GM18861 (cell line): ENCODE measurements around the gene HSDL2.

Source experiments
- ATAC-seq: cut with Tn5 transposase; IDR thresholded peaks from one replicate; pipeline ENCODE4 v1.9.1; 2021; ENCODE audit not compliant: unreplicated experiment

The HSDL2 gene

GRCh38 chr9:112443636-112444035 is 63.7 kb downstream of the HSDL2 start:
- no peak for ATAC-seq

- ATAC-seq = no peak
Measured at GRCh38 chr9:112445196-112445595, 65.3 kb downstream of the HSDL2 start.

- no peak for ATAC-seq
Measured at GRCh38 chr9:112446080-112446479, 66.2 kb downstream of the HSDL2 start.

GRCh38 chr9:112446526-112446925 is 66.6 kb downstream of the HSDL2 start:
- ATAC-seq = no peak

- ATAC-seq = no peak
Measured at GRCh38 chr9:112447283-112447761, 67.4 kb downstream of the HSDL2 start.

- no peak for ATAC-seq
Measured at GRCh38 chr9:112462855-112463254, 82.9 kb downstream of the HSDL2 start.

- ATAC-seq = no peak
Measured at GRCh38 chr9:112465352-112465751, 85.4 kb downstream of the HSDL2 start.

GRCh38 chr9:112472996-112473395 is 93.1 kb downstream of the HSDL2 start:
- ATAC-seq = no peak

GRCh38 chr9:112473986-112474385 is 94.1 kb downstream of the HSDL2 start:
- no peak for ATAC-seq

GRCh38 chr9:112475318-112475717 is 95.4 kb downstream of the HSDL2 start:
- ATAC-seq = no peak

- no peak for ATAC-seq
Measured at GRCh38 chr9:112477330-112477729, 97.4 kb downstream of the HSDL2 start.

- ATAC-seq = no peak
Measured at GRCh38 chr9:112479221-112479620, 99.3 kb downstream of the HSDL2 start.

- ATAC-seq = no peak
Measured at GRCh38 chr9:112484607-112485006, 104.7 kb downstream of the HSDL2 start.

GRCh38 chr9:112485574-112485973 is 105.7 kb downstream of the HSDL2 start:
- ATAC-seq = no peak

- peak; percentile 87 for ATAC-seq
Measured at GRCh38 chr9:112486221-112487007, 106.5 kb downstream of the HSDL2 start, which contains the start of gene KIAA1958. TSS of gene KIAA1958 (plus strand) at chr9:112486827. CDS start at chr9:112574081, 87,254 bp downstream.

GRCh38 chr9:112487008-112487798 is 107.3 kb downstream of the HSDL2 start:
- peak; percentile 38 for ATAC-seq

GRCh38 chr9:112487799-112488340 is 108.0 kb downstream of the HSDL2 start:
- ATAC-seq = no peak

- ATAC-seq = no peak
Measured at GRCh38 chr9:112489039-112489546, 109.2 kb downstream of the HSDL2 start.

- no peak for ATAC-seq
Measured at GRCh38 chr9:112489876-112490666, 110.2 kb downstream of the HSDL2 start.

- ATAC-seq = no peak
Measured at GRCh38 chr9:112493393-112494137, 113.7 kb downstream of the HSDL2 start.
